GM18870 (cell line): Measurements from ENCODE around the gene ATP6V1F.

Experiments
- ATAC-seq: cut with Tn5 transposase; IDR thresholded peaks from one replicate; pipeline ENCODE4 v1.9.1; 2021; ENCODE audit warnings: moderate library complexity; ENCODE audit not compliant: unreplicated experiment

The ATP6V1F gene

GRCh38 chr7:128867842-128868623, 5.4 kb downstream of the ATP6V1F start:
- no peak for ATAC-seq

DNA sequence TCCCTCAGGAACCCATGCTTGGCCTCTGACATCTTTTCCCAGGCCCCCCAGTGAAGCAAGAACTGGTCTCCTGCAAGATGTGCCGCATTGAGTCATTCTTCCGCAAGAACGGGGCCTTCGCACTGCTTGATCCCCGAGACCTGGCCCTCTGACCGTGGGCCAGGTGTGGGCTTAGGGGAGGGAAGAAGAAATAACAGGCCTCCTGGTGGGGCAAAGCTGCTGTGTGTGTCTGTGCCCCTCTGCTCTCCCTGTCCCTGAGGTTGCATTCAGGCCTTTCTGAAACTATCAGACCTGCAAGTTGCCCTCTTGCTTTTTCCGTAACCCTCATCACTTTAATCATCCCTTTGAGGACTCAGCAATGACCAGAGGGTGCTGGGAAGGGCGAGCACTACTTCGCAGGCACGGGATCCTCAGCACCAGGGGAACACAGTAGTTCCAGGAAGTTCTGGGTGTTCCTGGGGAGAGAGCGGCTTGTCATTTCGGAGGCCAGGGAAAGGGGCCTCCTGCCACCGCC, 6.0 kb downstream of the ATP6V1F start:
- no peak for ATAC-seq

DNA sequence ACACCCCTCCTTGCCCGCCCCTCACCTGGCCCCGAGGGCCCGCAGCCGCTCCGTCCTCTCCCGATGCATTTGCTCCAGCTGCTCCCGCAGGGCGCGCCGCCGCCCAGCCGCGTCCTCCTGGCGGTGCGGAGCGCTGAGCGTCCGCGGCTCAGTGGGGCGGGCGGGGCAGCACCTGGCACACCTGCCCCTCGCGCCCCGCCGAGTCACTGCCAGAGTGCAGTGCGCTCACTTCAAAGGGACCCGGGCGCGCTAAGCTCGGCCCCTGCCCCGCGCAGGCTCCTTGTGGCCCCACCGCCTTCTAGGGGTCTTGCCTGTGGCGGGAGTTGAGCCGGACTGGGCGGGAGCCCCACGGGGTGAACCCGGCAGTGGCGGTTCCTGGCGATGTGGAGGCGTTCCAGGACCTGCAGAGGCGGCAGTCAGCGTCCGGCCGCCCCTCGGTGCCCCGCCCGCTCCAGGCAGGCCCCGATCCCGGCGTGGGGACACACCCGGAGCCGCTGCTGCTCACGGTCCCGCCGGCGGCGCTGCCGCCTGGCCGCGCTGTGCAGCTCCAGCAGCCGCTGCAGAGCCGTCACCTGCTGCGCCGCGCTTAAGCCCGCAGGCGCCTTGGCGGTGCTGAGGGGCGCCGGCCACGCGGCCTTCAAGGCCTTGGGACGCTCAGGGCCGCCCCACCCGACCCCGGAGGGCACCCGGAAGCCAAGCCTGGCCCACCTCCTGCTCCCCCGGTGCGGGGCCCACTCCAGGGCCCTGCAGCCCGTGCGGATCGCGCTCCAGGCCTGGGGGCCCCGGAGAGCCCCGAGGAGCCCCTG, 6.7 kb downstream of the ATP6V1F start:
- ATAC-seq, result no peak

DNA sequence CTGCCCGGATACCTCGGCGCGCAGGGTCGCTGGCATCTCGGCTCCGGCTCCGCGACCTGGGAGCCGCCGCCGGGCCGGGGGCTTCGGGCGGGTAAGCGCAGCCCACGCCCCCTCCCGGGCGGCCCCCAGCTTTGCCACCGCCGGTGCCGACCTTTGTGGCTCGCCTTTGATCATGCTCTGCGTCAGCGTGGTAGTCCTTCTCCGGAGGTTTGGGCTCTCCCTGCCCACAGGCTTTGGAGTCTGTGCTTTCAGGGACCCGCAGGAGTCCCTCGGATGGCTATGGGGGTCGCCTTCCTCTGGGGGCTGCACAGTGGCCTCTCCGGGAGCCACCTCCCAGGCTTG, 7.3 kb downstream of the ATP6V1F start:
- no peak for ATAC-seq

DNA sequence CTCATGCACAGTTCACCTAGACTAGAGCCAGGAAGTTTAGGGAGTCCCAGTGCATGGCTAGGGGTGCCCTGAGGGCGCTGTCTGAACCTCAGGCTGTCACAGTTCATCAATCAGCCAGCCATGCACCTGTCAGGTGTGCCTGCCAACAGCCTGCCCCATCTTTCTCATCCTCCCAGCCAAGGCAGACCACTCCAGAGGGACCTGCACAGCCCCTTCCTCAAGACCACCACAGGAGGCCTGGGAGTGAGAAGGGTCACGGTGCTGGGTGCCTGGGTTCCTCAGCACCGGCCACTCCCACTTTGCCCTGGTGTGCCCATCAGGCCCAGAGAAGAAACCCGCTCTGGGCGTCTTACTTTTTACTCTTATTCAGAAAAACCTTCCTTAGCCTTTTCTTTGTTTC, 8.4 kb downstream of the ATP6V1F start:
- no peak for ATAC-seq

DNA sequence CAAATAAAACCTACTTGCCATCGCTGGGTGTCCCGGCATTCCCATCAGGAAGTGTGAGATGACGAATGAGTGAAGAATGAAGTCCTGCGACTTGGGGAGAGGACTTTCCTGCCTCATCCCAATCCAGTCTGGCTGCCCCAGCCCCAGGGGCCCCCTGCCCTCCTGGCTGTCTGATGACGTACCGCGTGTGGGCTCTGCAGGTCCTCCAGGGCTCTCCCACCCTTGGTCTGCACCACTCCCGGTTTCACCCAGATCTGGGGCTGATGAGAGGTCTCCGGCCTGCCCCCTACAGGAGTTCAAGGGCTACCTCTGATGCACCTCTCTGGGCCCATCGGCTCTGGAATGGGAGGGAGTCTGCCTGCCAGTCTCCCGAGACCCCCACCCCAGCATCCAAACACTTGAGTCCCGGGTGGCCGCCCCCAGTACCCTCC, 9.8 kb downstream of the ATP6V1F start:
- ATAC-seq, result no peak

DNA sequence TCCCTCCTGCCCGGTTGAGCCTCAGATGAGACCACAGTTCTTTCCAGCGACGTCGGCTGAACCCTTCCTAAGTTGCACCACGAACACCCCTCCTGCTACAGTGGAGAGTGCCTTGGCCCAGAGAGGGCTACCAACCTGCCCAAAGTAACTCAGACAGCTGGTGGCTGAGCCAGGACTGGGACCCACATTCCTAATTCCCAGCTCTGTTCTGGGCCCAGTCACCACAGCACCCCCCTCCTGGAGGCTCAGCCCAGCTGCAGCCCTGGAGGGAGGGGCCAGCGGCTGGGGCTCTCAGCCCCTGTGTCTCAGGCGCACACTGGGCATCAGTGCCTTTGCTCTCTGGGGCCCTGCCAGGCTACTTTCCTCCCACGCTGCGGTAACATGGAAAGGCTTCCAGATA, 10.6 kb downstream of the ATP6V1F start:
- ATAC-seq, result no peak

DNA sequence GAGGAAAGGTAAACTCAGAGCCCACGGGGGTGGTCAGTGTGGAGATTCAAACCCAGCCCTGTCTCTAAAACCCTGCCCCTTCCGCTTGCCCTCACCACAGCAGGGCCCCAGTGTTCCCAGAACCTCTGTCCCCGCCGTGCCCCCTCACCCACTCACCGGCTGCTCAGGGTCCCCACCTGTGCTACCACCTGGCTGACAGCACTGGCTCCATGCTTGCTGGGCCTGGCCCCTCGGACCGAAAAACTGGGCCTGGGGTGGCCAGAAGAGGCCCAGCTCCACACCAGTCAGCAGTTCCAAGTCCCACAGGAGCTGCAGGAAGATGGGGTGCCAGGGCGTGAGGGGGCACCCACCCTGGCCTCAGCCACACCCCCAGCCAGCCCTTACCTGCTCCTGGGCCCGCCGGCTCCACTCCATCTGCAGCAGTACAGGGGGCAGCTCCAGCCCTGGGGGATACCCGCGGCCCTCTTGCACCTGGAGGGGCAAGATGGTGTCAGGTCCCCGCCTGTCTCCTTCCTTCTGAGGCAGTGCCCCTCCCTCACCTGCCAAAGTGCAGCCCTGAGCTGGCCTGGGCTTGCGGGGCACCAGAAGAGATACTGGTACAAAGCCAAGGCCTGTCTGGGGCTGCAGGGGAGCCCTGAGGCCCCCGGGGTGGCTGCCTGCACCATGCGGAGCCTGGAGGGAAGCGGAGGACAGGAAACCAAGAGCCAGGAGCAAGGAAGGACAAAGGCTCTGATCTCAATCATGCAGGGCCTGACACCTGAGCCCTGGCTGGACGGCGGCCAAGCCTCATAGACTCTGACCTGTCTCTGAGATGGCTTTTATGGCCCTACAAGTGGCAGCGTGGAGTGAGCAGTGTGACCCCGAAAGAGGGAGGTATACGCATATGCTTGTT, 11.7 kb downstream of the ATP6V1F start:
- ATAC-seq, result no peak

GRCh38 chr7:128875523-128875948, 12.9 kb downstream of the ATP6V1F start:
- no peak for ATAC-seq

DNA sequence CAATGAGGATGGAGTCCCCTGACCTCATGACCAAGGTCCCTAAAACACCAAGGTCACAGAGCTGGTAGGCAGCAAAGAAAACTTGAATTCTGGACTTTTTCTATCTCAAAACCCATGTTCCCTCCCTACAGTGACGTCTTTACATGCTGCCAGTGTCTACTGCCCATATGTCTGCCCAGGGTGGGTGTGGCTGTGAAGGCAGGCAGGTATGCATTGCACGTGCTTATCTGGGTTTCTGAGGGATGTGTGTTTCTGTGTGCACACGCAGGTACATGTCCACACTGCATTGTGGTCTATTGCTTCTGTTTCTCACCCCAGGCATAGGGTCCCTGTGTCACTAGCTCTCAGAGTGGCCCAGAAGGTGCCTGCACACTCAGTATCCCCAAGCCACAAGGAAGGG, 13.5 kb downstream of the ATP6V1F start:
- ATAC-seq, result no peak

DNA sequence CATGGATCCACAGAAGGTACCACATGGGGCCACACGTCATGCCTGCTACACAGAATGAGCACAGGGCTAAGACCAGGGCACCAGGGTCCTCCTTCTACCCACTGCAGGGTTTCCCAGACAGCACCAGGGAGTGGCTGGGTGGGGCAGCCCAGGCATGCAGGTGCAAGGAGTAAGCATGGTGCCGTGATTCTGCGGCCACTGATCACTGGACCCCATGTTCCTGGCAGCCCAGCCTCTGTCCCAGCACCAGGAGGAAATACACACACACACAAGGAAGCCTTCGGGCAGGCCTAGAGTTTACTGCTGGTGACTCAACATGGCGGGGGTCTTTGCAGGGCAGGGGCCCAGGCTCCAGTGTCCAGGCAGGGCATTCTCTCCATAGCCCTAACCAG, 13.9 kb downstream of the ATP6V1F start:
- no peak for ATAC-seq

- no peak for ATAC-seq
These were observed 14.5 kb downstream of the ATP6V1F start for GRCh38 chr7:128876978-128877755.

DNA sequence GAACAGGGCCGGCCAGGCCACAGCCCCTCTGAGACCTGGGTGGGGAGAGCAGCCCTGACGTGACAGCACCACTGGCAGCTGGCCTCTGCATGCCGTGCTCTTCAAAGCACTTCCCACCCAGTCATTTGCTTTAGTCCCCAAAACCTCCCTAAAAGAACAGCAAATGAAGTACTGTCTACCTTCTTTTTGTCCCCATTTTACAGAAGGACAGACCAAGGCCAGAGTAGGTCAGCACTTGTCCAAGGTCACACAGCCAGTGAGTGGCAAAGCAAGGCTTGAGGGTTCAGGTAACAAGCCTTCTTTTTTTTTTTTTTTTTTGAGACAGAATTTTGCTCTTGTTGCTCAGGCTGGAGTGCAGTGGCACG, 15.1 kb downstream of the ATP6V1F start:
- ATAC-seq, result no peak

- no peak for ATAC-seq
These were observed 15.8 kb downstream of the ATP6V1F start for GRCh38 chr7:128878226-128879105.

DNA sequence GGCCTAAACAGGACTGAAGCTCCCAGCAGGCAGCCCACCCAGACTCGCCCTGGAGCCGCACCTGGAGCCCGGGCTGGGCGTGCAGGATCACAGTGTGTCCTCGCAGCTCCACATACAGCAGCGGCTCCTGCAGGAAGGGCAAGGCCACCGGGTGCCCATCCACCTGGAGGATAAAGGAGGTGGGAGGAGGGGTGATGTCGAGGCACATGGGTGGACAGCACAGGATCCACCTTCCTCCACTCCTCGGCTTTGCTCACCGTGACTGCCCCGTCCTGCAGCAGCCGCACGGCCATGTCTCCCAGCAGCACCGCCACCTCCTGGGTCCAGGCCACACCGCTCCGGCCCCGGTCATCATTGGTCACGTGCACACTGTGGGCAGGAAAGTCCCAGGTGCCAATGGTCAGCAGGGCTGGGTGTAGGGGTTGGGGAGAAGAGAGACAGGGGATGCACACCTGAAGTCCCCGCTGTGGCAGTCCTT, 16.8 kb downstream of the ATP6V1F start:
- no peak for ATAC-seq

GRCh38 chr7:128879939-128880746, 17.5 kb downstream of the ATP6V1F start:
- no peak for ATAC-seq

DNA sequence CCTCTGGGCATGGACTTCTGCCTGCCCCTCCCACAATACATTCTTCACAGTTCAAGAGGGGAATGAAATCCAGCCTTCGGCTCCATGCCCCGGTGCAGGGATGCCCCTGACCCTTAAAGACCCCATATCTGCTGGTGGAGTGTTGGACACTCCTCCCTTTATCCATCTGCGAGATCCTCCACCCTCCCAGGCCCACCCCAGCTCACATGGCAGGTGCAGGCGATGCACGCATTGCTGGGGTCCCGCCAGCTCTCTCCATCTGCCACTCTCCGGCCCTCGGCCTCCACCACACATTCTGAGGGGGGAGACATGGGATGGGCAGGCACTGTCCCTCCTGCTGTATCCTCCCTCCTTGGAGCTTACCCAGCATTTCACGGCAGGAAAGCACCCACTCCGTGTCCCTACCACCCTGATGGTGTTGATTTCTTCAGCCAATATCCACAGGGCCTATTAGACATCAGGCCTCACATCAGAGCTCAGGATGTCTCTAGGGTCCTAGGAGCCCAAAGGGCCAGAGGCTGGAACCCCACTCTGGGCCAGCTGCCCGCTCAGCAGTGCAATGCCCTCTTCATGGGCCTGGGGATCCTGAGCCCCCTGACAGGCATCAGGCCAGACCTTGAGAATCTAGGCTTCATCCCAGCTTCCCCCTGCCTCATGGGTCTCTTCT, 18.3 kb downstream of the ATP6V1F start:
- ATAC-seq, result no peak
